SK-N-SH (cell line): ENCODE data around the gene SYT7. TPM values are rescaled to one million over a fixed set of nuclear protein-coding genes. Genes with fewer than 3 reads are reported as not detected.

ENCODE experiments used
- CTCF ChIA-PET: fragments of 300-600, 350-600 bp; formaldehyde crosslinking; extraction: SDS; loops from one replicate; lab custom pipeline; 2021; lab: Yijun Ruan, JAX
- POLR2A ChIA-PET: fragments of 350-600 bp; sonication (Branson Sonifier 250); formaldehyde crosslinking; extraction: SDS; loops from one replicate; lab custom pipeline; 2020; ENCODE audit warnings: antibody characterized with exemption, inconsistent platforms; lab: Yijun Ruan, JAX
- DNase-seq: peaks from one replicate; pipeline ENCODE4 v3.0.0; 2012
- H2AFZ ChIP-seq: fragments of 200-600 bp; sonication (generic); 2 replicates; pipeline ENCODE4 v1.8.1; 2016; ENCODE audit warnings: antibody characterized with exemption, mild to moderate bottlenecking, low read depth
- H3F3A ChIP-seq: fragments of 200-600 bp; sonication (generic); replicated peaks from 2 replicates; pipeline ENCODE3; 2016; ENCODE audit warnings: antibody characterized with exemption, mild to moderate bottlenecking; ENCODE audit not compliant: insufficient read depth
- H3K27ac ChIP-seq, 2 experiments: fragments of 200-500 bp in 1 of 2; fragments of 200-600 bp in 1 of 2; sonication (Bioruptor generic) in 1 of 2; sonication (generic), shearing (Covaris generic) in 1 of 2; 2 replicates each; pipeline versions ENCODE4 v1.5.1 to v1.6.1; 2014 to 2016; ENCODE audit warnings: low read depth in 2 of 2, inconsistent platforms in 1 of 2, low read length in 1 of 2, mild to moderate bottlenecking in 1 of 2, mixed read lengths in 1 of 2
- H3K27me3 ChIP-seq: fragments of 200-600 bp; sonication (generic), shearing (Covaris generic); 2 replicates; pipeline ENCODE4 v1.6.1; 2016; ENCODE audit warnings: mixed run types; ENCODE audit not compliant: insufficient read depth
- H3K36me3 ChIP-seq, 2 experiments: fragments of 200-500 bp in 1 of 2; fragments of 200-600 bp in 1 of 2; sonication (Bioruptor generic) in 1 of 2; sonication (generic) in 1 of 2; replicated peaks in 1 of 2; 2 replicates each; pipeline versions ENCODE3 to v1.5.1; 2014 to 2016; ENCODE audit warnings: low read length in 1 of 2, mild to moderate bottlenecking in 1 of 2; ENCODE audit not compliant: insufficient read depth in 2 of 2, control insufficient read depth in 1 of 2
- H3K4me1 ChIP-seq, 2 experiments: fragments of 200-500 bp in 1 of 2; fragments of 200-600 bp in 1 of 2; sonication (Bioruptor generic) in 1 of 2; sonication (generic), shearing (Covaris generic) in 1 of 2; 2 replicates each; pipeline versions ENCODE4 v1.5.1 to v1.6.1; 2014 to 2016; ENCODE audit warnings: low read depth in 1 of 2, low read length in 1 of 2, mixed run types in 1 of 2; ENCODE audit not compliant: insufficient read depth in 2 of 2, control insufficient read depth in 1 of 2
- H3K4me2 ChIP-seq: fragments of 200-600 bp; sonication (generic), shearing (Covaris generic); 2 replicates; pipeline ENCODE4 v1.6.1; 2017; ENCODE audit warnings: mixed run types
- H3K4me3 ChIP-seq, 2 experiments: fragments of 200-500 bp in 1 of 2; fragments of 200-600 bp in 1 of 2; sonication (Bioruptor generic) in 1 of 2; sonication (generic), shearing (Covaris generic) in 1 of 2; 2 replicates each; pipeline versions ENCODE4 v1.5.1 to v1.8.1; 2014 to 2016; ENCODE audit warnings: low read depth in 2 of 2, inconsistent platforms in 1 of 2, low read length in 1 of 2, mild to moderate bottlenecking in 1 of 2, mixed read lengths in 1 of 2, moderate library complexity in 1 of 2
- H3K79me2 ChIP-seq: fragments of 200-600 bp; sonication (generic); 2 replicates; pipeline ENCODE4 v1.8.1; 2017; ENCODE audit warnings: mild to moderate bottlenecking; ENCODE audit not compliant: insufficient read depth
- H3K9ac ChIP-seq: fragments of 200-600 bp; sonication (generic); 2 replicates; pipeline ENCODE4 v1.6.1; 2017; ENCODE audit warnings: mixed run types
- H3K9me2 ChIP-seq: fragments of 200-600 bp; sonication (generic); 2 replicates; pipeline ENCODE4 v1.6.1; 2017; ENCODE audit warnings: mixed run types
- H3K9me3 ChIP-seq: fragments of 200-600 bp; sonication (generic); 2 replicates; pipeline ENCODE4 v1.6.1; 2017; ENCODE audit warnings: mixed run types, mild to moderate bottlenecking, moderate library complexity
- H4K20me1 ChIP-seq: fragments of 200-600 bp; sonication (generic); 2 replicates; pipeline ENCODE4 v1.6.1; 2017; ENCODE audit warnings: mild to moderate bottlenecking, mixed run types; ENCODE audit not compliant: insufficient read depth
- EP300 ChIP-seq, 2 experiments: IDR thresholded peaks; 2 replicates each; pipeline versions ENCODE4 v1.4.0 to v1.6.1; 2012; ENCODE audit warnings: borderline replicate concordance in 1 of 2, low read depth in 1 of 2, low read length in 1 of 2
- FOXM1 ChIP-seq: IDR thresholded peaks from 2 replicates; pipeline ENCODE4 v1.4.0; 2012; ENCODE audit warnings: low read depth, mild to moderate bottlenecking
- IRF3 ChIP-seq: fragments of 150-350 bp; IDR thresholded peaks from 2 replicates; pipeline ENCODE4 v1.6.1; 2016; ENCODE audit warnings: mild to moderate bottlenecking, low read depth, low read length
- MEF2A ChIP-seq: IDR thresholded peaks from 2 replicates; pipeline ENCODE4 v1.4.0; 2012; ENCODE audit warnings: low read depth, borderline replicate concordance
- NFIC ChIP-seq: IDR thresholded peaks from 2 replicates; pipeline ENCODE4 v1.4.0; 2012; ENCODE audit warnings: borderline replicate concordance
- NRF1 ChIP-seq: IDR thresholded peaks from 2 replicates; pipeline ENCODE4 v1.6.1; 2012; ENCODE audit warnings: low read depth, mild to moderate bottlenecking, low read length
- RAD21 ChIP-seq: IDR thresholded peaks from 2 replicates; pipeline ENCODE4 v1.6.1; 2012; ENCODE audit warnings: mild to moderate bottlenecking, low read length
- RCOR1 ChIP-seq: fragments of 150-350 bp; IDR thresholded peaks from 2 replicates; pipeline ENCODE4 v1.6.1; 2017; ENCODE audit warnings: antibody characterized with exemption, low read length
- REST ChIP-seq: IDR thresholded peaks from 2 replicates; pipeline ENCODE4 v1.6.1; 2012; ENCODE audit warnings: mild to moderate bottlenecking, low read depth, low read length, moderate library complexity
- RXRA ChIP-seq: IDR thresholded peaks from 2 replicates; pipeline ENCODE4 v1.4.0; 2012; ENCODE audit warnings: low read depth, mild to moderate bottlenecking, borderline replicate concordance
- WGBS: methylation state at CpG from one replicate; pipeline ENCODE4 v1.1.6; 2017; ENCODE audit warnings: low lambda C conversion rate; 5-methylcytosine and 5-hydroxymethylcytosine counted together
- polyA plus RNA-seq, 3 experiments: library from polyadenylated mRNA; depleted of rRNA; stranded (reverse); fragments of >200 nt; gene quantifications; 2 replicates each; pipeline ENCODE4 v1.2.3, GENCODE V29; 2012
- TF ChIP-seq, protein P1 (sequence below): fragments of 200-600 bp; sonication (generic); IDR thresholded peaks from 2 replicates; pipeline ENCODE4 v1.6.1; 2017; ENCODE audit warnings: antibody characterized with exemption, mild to moderate bottlenecking, moderate library complexity

The SYT7 gene
- polyA plus RNA-seq, 1 of the 3 experiments (the other 2 are of a cell fraction): 1.1 TPM

DNA sequence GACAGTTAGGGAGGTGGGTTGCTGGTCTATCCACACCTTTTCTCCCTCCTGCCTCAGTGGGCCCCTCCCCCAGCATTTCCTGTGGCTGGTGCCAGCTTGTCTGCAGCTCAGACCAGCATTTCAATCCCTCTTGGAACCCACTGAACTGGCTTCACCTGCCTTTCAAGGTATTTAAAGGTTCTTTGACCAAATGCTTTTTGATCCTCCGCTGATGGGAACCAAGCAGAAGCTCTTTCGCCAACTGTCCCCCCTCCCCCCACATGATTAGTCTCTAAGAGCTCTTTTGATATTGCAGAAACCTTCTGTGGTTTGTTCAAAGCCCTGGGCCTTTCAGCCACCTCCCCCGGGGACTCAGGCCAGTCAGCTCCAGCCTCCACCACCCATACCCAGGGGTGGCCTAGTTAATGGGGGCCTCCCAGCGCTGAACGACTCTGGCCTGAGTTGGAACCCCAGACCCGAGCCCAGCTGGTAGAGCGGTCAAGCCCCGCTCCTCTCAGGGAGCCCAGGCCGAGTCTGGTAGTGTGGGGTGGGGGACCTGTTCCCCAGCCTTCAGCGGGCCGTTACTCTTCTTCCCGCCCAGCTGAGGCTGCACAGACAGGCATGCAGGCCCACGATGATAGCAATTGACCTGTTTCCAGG is 6.0 kb upstream of the SYT7 start:
- CTCF ChIA-PET: interaction anchor here (0.7 to 2.2 kb wide), 8 partner anchors 9 to 109 kb away, joined by 3 to 10 read pairs (median 4); no protein-coding TSS in a partner anchor
- Histone ChIP-seq H4K20me1 (no peaks in the 10 kb centered on the region), H3K27me3 (peaks cover 29% of the 10 kb centered on the region)

More for the DNA sequence above, 6.0 kb upstream of the SYT7 start:
- DNase-seq: no peak
- no peaks in the 10 kb centered on the region for H3F3A ChIP-seq
- no peaks in the 10 kb centered on the region for H3K79me2 ChIP-seq
- H3K9me3 ChIP-seq: no peaks in the 10 kb centered on the region
- 69% methylated on average over 4 of the region's 13 CpGs for WGBS
- no peaks in the 10 kb centered on the region for H3K36me3 ChIP-seq
- POLR2A ChIA-PET: no interaction called here
- no peak overlapping the region for H3K4me2 ChIP-seq
- H3K9ac ChIP-seq: no peak overlapping the region
- TF ChIP-seq RAD21: no peak
- TF ChIP-seq NFIC: no peak
- TF ChIP-seq EP300 (IDR thresholded peaks at IDR 0.05; ENCODE audit: borderline replicate concordance in 1 of 2, low read depth in 1 of 2, low read length in 1 of 2): no peak
- TF ChIP-seq FOXM1: no peak
- TF ChIP-seq RXRA: no peak
- TF ChIP-seq, protein P1, sequence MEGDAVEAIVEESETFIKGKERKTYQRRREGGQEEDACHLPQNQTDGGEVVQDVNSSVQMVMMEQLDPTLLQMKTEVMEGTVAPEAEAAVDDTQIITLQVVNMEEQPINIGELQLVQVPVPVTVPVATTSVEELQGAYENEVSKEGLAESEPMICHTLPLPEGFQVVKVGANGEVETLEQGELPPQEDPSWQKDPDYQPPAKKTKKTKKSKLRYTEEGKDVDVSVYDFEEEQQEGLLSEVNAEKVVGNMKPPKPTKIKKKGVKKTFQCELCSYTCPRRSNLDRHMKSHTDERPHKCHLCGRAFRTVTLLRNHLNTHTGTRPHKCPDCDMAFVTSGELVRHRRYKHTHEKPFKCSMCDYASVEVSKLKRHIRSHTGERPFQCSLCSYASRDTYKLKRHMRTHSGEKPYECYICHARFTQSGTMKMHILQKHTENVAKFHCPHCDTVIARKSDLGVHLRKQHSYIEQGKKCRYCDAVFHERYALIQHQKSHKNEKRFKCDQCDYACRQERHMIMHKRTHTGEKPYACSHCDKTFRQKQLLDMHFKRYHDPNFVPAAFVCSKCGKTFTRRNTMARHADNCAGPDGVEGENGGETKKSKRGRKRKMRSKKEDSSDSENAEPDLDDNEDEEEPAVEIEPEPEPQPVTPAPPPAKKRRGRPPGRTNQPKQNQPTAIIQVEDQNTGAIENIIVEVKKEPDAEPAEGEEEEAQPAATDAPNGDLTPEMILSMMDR: no peak
- TF ChIP-seq MEF2A: no peak
- no peak for TF ChIP-seq REST
- TF ChIP-seq RCOR1: no peak
- TF ChIP-seq NRF1: no peak
- no peak for TF ChIP-seq IRF3
- no peak overlapping the region for H3K4me3 ChIP-seq
- H3K9me2 ChIP-seq: no peaks in the 10 kb centered on the region
- peaks cover 0 to 2% of the 10 kb centered on the region in 2 experiments; a peak in 1 of 4 replicates for H3K4me1 ChIP-seq
- no peak overlapping the region for H2AFZ ChIP-seq
- no peak overlapping the region for H3K27ac ChIP-seq
